Retinal pigment epithelial cell (primary cell): Measurements from ENCODE around the gene CXCL13.

Experiments
- DNase-seq: peaks from one replicate; pipeline ENCODE4 v3.0.0-alpha.2; 2010; ENCODE audit warnings: low read depth
- H3K4me3 ChIP-seq: 2 replicates; pipeline ENCODE4 v1.5.1; 2011; ENCODE audit warnings: mild to moderate bottlenecking, low read length, control low read depth, moderate library complexity
- CTCF ChIP-seq: conservative IDR thresholded peaks from 2 replicates; pipeline ENCODE4 v1.5.1; 2011; ENCODE audit warnings: low read depth, low read length, control low read depth, inconsistent platforms

CXCL13 gene

DNA sequence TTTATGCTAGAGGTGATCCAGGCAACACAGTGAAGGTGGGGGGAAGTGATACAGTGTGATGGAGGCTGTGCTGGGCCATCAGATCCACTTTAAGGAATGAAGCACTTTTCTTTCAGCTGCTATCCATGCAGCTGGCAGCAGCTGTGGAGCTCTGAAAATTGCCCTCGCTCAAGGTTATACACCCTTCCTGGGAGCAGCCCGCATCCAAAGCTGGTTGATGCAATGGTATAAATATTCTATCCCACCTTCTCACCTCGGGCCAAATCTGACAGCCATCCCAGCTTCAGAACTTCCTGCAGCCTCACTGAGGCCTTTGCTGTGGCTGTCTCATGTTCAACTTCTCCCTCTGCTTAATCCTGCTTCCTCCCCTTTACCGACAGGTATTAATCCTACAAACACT lies 18.6 kb downstream of the CXCL13 start:
- TF ChIP-seq CTCF, result no peak
- DNase-seq, result no peak
- H3K4me3 ChIP-seq, result no peak overlapping the region

- no peak for TF ChIP-seq CTCF
- no peak for DNase-seq
- H3K4me3 ChIP-seq, result no peak overlapping the region
These were observed 19.9 kb downstream of the CXCL13 start for GRCh38 chr4:77625485-77625884.

GRCh38 chr4:77629885-77630284 lies 24.3 kb downstream of the CXCL13 start:
- no peak for TF ChIP-seq CTCF
- DNase-seq, result no peak
- H3K4me3 ChIP-seq, result no peak overlapping the region

- no peak overlapping the region for H3K4me3 ChIP-seq
- no peak for DNase-seq
- no peak for TF ChIP-seq CTCF
These were observed 25.7 kb downstream of the CXCL13 start for GRCh38 chr4:77631276-77631675.

DNA sequence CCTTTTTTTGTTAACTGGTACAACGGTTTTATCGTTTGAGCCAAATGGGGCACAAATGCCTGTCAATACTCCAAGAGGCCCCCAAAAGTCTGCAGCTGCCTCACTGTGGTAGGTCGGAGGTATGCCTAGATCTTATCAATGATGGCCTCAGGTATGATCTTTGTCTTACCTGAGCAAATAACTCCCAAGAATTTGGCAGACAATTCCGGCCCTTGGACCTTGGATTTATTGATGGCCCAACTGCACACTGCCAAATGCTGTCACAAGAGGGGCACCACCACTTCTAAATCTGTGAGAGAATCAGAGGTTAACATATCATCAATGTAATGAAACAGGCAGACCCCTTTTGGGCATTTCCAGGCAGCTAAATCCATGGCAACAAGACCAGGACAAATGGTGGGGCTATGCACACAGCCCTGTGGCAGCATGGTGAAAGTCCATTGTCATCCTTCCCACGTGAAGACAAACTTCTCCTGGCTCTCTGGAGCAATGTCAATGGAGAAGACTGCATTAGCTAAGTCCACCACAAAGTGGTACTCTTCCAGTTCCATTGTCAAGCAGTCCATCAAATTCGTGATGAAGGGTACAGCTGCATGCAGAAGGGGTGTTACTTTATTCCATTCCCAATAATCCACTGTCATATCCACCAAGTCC lies 28.6 kb downstream of the CXCL13 start:
- no peak overlapping the region for H3K4me3 ChIP-seq
- no peak for DNase-seq
- no peak for TF ChIP-seq CTCF

DNA sequence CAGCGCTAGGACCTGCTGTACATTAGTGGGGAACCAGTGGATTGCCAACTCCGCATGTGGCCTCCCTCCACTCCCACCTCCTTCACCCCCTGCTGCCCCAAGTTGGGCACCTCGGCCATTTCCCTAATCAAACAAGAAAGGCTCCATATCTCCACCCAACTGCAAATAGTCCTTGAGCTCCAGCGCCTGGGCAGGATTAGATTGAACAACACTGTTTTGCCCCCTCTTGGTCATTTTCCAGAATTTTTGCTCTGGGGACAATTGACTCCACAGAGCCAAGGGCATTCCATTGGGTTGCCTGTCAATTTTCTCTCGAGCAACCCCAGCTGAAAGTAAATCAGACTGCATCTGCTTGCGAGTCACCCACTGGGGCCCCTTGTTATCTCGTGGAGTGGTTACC lies 29.6 kb downstream of the CXCL13 start:
- H3K4me3 ChIP-seq, result no peak overlapping the region
- no peak for DNase-seq
- no peak for TF ChIP-seq CTCF

- no peak for DNase-seq
- no peak for TF ChIP-seq CTCF
- no peak overlapping the region for H3K4me3 ChIP-seq
These were observed 30.3 kb downstream of the CXCL13 start for GRCh38 chr4:77635876-77636275.
